HG02885 (cell line): ENCODE measurements around the gene FOXA2.

Source experiments
- ATAC-seq: cut with Tn5 transposase; IDR thresholded peaks from one replicate; pipeline ENCODE4 v1.9.1; 2021; ENCODE audit warnings: mild to moderate bottlenecking; ENCODE audit not compliant: unreplicated experiment, poor library complexity

Gene FOXA2

GRCh38 chr20:22584922-22585785, 782 bp upstream of the FOXA2 start:
- no peak for ATAC-seq

- ATAC-seq, result no peak
Observed at GRCh38 chr20:22583773-22584521, 425 bp downstream of the FOXA2 start.

GRCh38 chr20:22582964-22583772, 1.2 kb downstream of the FOXA2 start:
- no peak for ATAC-seq

DNA sequence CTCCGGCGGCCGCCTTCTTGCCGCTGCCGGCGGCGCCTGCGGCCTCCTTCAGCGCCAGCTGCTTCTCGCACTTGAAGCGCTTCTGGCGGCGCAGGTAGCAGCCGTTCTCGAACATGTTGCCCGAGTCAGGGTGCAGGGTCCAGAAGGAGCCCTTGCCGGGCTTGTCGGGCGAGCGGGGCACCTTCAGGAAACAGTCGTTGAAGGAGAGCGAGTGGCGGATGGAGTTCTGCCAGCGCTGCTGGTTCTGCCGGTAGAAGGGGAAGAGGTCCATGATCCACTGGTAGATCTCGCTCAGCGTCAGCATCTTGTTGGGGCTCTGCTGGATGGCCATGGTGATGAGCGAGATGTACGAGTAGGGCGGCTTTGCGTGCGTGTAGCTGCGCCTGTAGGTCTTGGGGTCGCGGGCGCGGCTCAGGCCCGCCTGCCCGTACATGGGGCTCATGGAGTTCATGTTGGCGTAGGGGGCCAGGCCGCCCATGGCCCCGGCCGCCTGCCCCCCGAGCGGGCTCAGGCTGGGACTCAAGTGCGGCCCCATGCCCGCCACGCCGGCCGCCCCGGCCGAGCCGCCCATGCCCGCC, 1.9 kb downstream of the FOXA2 start:
- no peak for ATAC-seq

- ATAC-seq, result no peak
Observed at GRCh38 chr20:22581437-22582385, 2.7 kb downstream of the FOXA2 start.

DNA sequence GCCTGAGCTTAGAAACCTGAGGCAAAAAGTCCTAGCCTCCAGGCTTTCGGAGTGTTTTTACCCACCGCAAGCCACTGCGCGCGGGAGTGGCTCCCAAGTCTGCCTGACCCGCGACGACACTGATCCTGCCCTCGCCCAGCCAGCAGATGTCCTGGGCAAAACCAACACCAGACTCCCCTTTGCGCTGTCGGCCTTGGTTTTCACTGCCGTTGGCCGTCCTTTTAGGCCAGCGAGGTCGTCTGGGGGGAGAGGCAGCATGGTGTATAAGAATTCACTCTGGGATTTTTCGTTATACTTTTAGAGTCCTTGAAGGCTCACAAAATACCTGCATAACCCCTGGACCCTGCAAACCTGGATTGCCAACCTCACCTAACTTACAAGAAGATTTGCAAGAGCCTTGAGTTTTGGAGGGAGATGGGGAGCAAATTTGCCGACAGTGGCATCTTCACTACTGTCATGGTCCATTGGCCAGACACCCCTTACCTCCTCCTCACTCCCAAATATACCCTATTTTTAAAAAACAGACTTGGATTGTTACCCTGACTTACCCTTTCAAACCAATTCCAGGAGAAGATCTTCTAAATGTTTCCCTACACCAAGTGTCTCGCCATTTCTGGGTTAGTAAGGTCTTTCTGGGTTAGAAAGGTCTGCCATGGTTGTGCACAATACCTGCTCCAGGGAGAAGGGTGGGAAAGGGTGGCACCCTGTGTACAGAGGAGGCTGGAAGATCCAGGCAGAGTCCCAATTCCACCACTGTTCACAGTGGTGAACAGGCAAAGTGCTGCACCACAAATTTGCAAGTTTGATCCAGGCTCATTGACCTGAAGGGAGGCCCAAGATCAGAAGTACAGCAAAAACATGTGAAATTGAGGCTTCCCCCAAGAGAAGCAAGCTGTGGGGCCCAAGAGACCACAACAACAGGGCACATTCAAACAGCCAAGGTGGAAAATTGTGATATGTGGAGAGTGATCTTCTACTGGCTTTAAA, 4.4 kb downstream of the FOXA2 start:
- ATAC-seq, result no peak

DNA sequence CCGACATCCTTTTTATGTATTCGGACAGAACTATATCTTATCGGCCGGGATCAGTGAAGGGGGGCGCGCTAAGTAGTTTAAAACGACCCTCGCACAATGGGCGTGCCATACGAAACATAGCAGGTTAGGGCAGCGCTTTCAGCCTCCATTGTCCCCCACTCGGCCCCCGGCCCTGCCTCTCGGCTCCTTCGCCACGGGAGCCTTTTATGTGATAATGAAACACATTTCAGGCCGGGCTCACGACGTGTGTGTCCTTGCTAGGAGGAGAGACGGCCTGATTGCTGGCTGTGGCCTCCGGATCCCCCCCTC, 5.3 kb downstream of the FOXA2 start:
- ATAC-seq, result no peak

GRCh38 chr20:22578221-22579118, 5.9 kb downstream of the FOXA2 start:
- ATAC-seq, result no peak

DNA sequence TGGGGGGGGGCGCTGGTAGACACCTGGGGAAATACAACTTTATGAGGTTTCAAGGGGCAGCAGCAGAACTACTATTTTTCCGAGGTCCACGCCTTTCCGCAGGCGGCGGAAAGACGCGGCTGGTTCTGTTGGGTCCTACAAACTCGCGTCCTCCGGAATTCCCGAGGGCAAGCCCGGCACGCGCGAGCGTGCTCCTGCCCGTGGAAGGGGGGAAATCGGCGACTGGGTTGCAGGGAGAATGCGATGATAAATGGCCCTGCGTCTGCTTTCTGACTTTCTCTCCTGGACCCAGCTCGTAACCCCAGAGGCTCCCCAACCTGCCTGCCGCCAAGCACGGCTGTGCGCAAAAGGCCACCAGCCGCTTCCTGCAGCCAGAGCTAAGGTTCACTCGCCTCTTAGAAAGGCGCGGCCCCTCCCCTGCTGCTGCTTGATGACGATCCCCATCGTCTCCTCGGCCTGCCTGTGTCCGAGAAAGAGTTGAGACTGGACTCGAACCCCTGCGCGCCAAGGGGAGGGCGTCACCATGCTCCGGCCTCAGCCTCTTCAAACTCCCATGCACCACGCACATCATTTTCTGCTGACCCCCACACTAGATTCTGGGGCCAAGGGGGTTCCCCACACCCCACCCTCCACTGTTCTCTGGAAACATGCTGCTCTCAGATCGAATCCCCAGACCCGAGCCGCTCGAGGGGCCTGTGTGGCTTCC, 6.7 kb downstream of the FOXA2 start:
- no peak for ATAC-seq

- ATAC-seq, result no peak
Observed at GRCh38 chr20:22576733-22577514, 7.4 kb downstream of the FOXA2 start.

GRCh38 chr20:22576273-22576672, 8.1 kb downstream of the FOXA2 start:
- ATAC-seq, result no peak

DNA sequence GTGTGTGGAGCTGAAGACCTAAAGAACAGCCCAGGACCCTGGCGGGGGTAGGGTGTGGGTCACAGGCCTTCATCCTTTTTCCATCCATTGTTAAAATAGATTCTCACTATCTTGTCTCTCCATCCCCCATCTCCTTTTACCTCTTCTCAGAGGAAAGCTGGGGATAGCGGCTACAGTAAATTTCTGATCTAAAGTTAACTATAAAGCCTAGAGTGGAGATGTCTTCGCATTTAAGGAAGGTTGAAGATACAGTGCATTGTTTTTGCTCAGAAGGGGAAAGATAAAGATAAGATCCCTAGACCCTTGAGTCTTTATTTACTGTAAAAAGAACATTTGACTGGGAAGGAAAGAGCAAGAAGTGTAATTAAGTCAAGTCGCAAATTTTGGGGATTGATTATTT, 8.6 kb downstream of the FOXA2 start:
- no peak for ATAC-seq

DNA sequence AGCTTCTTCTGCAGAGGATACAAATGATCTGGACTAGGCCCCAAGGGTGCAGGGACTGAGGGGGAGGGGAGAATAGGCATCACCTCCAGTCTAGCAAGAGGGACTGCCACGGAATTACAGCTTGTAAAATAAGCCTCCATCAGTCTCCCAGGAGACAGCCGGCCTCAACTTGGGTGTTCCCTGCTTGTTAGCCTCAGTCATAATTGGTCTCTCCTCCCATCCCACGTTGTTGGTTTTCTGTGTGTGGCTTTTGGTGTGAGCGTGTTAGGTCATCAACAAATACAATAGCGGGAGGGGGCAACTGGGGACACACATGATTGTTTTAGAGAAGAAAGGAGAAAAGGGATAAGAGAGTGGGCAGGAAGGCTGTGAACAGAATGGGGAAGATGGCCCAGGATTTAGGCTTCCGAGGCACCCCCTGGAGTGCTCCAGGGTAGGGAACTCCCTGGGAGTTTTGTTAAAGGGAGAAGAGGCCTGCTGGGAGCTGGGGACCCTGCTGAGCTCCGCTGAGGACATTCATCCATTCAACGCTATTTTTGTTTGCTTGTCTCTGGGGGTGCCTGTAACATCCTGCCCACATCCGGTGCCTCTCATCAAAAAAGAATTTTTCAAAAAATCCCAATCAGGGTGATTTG, 9.2 kb downstream of the FOXA2 start:
- ATAC-seq, result no peak

- ATAC-seq, result no peak
Observed at GRCh38 chr20:22574545-22575086, 9.8 kb downstream of the FOXA2 start.

DNA sequence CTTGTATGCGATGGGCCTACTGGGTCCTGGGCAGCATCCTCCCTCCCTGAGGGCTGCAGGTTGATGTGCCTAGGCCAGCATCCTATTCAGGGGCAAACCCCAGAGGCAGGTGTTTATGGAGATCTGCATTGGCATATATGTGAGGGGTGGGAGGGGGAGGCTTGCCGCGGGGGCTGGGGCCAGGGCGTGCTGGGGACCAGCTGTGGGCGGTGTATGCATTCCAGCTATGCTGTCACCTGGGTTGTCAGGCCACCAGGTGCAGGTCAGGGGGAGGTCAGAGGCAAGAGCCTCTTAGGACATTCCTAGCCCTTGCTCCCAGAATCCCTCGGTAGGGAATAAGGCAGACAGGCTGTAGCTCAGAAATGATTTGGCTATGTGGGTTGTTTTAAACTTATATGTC, 11.9 kb downstream of the FOXA2 start:
- no peak for ATAC-seq
